ENCODE results near the gene PRR7.

- TF ChIP-seq CTCF (IDR thresholded peaks at IDR 0.05), result no peak
- no peak for TF ChIP-seq POLR2A (IDR thresholded peaks at IDR 0.05)
Measured at GRCh38 chr5:177477701-177478477, 31.3 kb downstream of the PRR7 start.

Data from esophagus squamous epithelium (tissue), 4 donors.